Dedifferentiated amniotic fluid mesenchymal stem cell (primary cell): Measurements from ENCODE around the gene TPGS1.

ENCODE experiments used
- DNase-seq: peaks from one replicate; pipeline ENCODE4 v3.0.0-alpha.2; 2016; ENCODE audit errors: extremely low spot score

Gene TPGS1

GRCh38 chr19:507286-508203 lies at the start of gene TPGS1:
Gene TPGS1 (plus strand): TSS chr19:507497. CDS start chr19:507507, 10 bp downstream.
- peak; percentile 100 for DNase-seq

DNA sequence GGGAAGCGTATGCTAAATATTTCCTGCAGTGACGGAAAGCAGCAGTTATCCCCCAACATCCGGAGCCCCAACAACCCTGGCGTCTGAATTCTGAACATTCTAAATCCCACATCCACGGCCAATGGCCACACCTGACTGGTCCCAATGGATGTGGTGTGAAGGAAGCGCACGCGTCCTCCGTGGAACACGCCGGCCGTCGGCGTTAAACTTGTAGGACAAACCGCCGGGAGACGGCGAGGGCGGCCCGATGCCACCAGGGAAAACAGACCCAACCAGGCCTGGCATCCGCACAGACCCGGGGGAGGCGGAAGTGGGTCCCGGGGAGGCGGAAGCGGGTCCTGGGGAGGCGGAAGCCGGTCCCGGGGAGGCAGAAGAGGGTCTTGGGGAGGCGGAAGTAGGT lies 49.7 kb upstream of the TPGS1 start:
- no peak for DNase-seq

GRCh38 chr19:458091-459042 lies 48.9 kb upstream of the TPGS1 start:
- DNase-seq: no peak

DNA sequence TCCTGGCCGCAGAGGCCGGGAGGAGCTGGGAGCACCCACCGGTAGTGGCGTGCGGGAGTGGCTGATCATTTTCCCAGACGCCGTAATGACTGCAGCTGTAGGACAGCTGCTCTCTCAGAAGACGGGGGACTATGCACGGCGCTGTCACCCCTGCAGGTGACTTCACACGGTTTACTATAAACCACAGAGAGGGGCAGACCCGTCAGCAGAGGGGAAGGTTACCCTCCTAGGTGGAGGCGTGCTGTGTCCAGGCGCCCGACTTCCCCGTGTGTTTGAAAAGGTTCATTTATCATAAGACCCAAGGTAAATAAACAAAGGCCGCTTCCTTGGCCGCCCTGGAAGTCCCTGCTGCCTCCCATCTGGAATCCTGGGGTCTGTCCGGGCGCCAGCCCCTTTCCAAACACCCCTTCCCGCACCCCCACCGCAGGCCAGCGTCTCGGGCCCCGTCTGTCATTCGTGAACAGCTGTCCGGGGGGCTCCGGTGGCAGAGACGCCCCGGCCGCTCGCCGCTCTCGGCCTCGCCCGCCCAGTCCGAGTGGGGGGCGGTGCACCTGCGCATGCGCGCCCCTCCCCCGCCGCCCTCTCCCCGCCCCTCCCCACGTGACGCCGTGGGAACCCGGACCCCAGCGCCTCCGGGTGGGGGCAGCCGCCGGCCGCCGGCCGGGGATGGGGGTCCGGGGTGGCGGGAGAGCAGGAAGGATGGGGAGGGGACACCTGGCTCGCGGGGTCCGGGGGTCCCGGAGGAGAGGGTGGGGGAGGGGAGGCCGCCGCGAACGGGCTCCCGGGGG lies 47.4 kb upstream of the TPGS1 start:
- DNase-seq: no peak

- no peak for DNase-seq
Measured at GRCh38 chr19:460877-461720, 46.2 kb upstream of the TPGS1 start, which contains the start of gene SHC2. Gene SHC2 (minus strand): TSS chr19:461033. CDS start chr19:460996, 37 bp downstream.

GRCh38 chr19:461721-462551 lies 45.4 kb upstream of the TPGS1 start:
- no peak for DNase-seq

DNA sequence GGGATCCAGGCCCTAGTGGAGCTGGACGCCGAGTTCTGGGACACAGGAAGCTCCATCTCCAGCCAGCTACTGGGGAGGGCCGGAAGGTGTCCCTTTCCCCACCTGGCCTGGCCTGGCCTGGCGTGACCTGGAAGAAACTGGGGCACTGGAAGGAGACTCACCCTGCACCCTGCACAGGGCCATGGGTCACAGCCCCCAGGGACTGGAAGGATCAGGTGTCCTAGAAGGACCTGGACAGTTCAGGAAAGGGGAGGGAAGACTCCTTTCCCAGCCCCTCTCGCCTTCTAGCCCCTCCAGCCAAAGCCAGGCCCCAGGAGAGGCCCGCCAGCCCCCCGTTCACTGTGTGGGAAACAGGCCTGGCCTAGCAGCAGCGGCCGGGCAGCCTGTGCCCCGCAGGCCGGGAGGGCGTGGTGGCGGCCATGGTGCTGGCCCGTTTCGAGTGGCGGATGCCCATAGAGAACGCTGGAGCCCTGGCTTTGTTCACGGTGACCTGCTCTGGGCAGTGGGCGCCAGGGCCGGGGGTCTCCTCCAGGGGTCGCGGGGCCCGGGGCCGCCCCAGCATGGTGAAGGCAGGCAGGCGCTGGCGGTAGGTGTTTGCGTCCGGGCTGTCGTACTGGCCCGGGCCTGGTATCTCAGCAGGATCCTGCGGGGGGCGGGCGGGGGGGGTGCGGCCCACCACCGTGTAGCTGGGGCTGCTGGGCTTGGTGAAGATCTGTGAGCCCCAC lies 43.7 kb upstream of the TPGS1 start:
- DNase-seq: no peak

DNA sequence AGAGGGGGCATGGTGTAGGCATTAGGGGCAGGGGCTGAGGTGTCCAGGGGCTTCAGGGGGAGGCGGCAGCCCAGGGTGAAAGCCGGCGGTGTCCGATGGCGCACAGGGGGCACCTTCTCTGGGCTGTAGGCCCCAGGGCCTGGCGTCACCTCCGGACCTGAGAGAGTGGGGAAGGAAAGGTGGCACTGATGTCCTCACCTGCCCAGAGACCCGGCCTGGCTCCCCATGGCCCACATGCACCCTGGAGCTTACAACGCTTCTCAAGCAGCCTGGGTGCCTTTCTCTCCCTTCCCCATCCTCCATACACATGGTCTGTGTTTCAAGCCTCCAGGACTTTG lies 43.1 kb upstream of the TPGS1 start:
- no peak for DNase-seq

DNA sequence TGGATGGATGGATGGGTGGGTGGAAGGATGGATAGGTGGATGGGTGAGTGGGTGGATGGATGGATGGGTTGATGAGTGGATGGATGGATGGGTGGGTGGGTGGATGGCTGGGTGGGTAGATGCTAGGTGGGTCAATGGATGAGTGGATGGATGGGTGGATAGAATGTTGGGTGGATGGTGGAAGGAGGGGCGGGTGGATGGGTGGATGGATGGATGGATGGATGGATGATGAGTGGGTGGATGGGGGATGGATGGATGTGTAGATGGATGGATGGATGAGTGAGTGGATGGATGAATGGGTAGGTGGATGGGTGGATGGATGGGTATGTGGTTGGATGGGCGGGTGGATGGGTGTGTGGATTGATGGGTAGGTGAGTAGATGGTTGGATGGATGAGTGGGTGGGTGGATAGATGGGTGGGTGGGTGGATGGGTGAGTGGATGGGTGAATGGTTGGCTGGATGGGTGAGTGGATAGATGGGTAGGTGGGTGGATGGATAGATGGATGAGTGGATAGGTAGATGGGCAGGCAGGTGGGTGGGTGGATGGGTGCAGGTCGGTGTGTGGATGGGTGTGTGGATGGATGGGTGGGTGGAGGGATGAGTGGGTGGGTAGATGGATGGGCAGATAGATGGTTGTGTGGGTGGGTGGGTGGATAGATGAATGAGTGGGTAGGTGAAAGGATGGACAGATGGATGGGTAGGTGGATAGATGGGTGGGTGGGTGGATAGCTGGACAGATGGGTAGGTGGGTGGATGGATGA lies 42.1 kb upstream of the TPGS1 start:
- DNase-seq: no peak

DNA sequence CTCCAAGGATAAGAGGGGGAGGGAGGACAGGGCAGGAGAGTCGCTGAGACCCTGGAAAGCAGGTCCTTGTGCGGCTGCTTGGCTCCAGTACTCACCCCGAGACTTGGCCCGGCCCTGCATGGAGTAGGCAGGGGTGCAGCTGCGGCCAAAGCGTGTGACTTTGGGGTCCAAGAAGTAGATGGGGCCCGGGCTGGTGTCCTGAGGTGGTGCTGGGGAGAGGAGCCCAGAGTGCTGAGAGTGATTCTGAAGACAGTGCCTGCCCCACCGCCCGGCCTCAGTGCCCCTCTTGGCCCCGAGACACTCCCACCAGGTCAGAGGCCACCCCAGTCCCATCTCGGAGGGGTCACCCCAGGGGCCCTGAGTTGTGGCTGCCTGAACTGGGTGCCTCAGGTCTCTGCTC lies 39.7 kb upstream of the TPGS1 start:
- no peak for DNase-seq

GRCh38 chr19:468587-469256 lies 38.6 kb upstream of the TPGS1 start:
- DNase-seq: no peak

DNA sequence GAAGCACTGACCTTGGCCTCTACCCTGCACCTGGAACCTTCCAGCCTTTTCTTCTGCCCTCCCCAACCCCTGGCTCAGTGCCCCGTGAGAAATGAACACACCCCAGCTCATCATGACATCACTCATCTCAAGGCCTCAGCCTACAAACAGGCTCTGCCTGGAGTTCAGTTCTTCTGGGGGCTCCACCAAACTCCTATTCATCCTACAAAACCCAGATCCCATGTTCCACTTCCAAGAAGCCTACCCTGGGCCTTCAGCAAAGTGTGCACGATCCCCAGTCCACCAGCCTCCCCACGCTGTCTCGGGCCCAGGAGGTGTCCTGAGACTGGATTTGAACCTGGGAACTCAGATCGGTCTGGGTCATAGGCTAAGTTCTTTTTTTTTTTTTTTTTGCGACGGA lies 37.5 kb upstream of the TPGS1 start:
- DNase-seq: no peak

DNA sequence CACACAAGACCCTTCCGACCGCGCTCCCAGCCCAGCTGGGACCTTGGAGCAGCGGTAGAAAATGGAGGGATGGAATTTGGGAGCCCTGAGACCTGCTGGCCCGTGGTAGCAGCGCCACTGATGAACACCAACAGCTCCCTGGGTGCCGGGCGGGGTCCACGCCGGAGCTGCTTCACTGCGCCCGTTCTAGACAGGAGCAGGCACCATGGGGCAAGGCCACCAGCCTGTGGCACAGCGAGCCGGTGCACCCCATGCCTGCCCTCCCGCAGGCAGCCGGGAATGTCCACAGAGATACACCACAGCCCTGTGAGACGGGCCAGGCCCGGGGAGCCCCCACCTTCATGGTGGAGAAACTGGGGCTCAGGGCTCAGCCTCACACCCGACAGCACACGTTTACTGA lies 36.6 kb upstream of the TPGS1 start:
- no peak for DNase-seq

DNA sequence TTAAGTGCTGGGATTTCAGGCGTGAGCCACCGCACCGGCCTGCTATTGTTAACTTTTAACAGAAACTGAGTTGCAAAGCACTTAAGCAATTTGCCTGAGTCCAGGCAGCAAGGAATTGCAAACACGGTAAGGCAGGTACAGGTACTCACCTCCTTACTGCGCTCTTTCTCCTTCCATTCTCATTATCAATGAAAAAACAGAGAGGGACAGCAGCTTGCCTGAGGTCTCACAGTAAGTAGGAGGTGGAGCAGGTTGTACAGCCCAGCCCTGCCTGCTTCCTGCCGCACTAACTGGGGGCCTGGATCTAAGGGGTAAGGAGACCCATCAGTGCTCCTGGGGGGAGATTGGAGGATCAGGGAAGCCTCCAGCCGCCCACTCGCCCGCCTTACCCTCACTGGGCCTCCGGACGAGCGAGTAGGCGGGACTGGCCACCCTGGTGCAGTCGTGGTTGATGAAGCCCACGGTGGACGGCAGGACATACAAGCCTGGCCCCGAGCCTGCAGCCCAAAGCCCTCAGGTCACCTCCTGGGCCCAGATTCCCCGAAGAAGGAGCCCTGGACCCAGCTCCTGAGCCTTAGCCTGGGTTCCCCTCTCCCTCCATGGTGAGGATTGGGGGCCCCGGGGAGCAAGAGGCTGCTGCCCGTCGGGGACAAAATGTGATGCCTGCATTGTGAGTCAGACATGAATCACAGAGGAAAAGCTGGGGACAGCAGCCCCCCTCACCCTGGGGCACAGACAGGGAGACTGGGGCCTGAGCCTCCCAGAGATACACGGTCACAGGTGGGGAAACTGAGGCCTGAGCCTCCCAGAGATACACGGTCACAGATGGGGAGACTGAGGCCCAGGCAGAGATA lies 35.1 kb upstream of the TPGS1 start:
- DNase-seq: no peak

DNA sequence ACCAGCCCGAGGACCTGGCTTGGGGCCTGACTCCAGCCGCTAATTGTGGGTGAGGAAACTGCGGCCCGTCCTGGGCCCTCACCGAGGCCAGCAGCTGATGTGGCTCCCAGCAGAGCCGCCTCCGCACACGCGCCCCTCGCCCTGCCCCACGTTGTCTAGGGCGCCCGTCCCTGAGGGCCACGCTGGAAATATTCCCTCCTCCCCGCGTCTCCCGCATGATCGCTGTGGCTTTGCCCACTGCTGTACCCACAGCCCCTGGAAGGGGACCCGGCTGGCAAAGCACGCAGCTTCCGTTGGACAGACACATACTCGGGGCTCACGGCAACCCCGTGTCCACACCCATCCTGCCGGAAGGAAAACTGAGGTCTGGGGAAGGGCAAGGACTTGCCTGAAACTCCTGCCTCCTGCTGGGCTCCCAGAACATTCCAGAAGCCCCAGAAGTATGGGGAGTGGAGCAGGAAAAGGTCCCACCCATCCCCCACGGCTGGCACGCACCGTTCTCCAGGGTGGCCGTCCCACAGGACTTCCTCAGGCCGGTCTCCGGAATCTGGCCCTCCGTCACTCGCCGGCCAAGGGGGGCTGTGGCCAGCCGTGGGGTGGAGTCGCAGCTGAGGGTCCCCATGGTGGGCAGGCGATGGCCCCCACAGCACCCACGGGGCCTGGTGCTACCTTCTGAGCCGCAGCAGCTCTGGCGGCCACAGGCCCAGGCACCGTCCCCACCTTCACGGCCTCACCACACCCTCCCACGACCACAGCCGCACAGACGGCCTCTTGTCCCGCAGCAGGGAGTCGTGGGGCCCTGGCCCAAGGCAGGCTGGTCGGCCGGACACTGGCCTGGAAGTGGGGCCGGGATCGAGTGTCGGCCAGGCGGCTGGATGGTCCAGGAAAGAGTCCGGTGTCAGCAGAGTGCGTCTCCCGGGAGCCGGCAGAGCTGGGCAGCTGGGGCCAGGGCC lies 32.9 kb upstream of the TPGS1 start:
- DNase-seq: no peak

DNA sequence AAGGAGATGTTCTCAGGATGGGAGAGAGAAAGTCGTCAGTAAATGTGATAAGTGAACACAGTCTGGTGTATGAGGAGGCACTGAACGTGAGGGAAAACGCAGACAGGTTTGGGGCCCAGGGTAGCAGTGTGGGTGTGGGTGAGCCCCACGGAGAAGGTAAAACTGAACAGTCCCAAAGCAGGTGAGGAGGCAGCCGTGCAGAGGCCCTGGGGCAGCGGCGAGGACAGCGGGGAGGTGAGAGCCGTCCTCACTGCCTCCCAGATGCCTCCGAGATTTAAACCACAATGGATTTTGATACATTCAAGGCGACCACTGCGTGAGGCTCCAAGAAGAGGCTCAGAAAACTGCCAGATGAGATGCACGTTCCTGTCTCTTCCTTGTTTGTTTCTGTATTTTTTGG lies 31.9 kb upstream of the TPGS1 start:
- no peak for DNase-seq
